HG03354 (cell line): ENCODE measurements around the gene LRRC71.

Source experiments
- ATAC-seq: cut with Tn5 transposase; IDR thresholded peaks from one replicate; pipeline ENCODE4 v1.9.1; 2021; ENCODE audit warnings: mild to moderate bottlenecking; ENCODE audit not compliant: unreplicated experiment, poor library complexity, severe bottlenecking

The LRRC71 gene

DNA sequence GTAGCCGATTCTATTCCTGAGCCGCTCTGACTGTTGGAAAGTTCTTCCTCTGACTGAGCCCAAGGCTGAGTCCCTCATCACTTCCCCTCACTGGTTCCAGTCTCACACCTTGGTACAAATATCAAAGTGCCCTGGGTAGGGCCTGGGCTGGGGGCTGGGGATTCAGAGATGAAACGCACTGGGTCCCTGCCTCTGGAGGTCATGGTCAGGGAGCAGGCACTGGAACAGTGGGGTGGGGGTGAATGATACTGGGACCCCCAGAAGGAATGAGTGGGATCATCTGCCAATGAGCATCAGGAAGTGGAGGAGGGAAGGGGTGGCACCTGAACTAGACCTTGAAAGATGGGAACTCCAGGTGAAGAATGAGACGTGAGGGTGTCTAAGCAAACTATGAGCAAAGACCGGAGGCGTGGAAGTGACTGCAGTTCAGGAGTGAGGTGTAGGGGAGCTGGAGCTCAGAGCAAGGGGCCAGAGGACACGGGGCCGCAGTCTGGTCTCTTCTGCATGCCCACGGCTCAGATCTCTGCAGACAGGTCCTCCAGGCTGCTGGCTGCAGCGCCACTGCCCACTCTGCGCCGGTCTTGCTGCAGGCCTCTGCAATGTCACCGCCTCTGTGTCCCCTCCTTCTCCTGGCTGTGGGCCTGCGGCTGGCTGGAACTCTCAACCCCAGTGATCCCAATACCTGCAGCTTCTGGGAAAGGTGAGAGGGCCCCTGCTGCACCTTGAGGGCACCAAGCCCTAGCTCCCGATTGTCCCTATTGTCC lies 16.9 kb upstream of the LRRC71 start:
- no peak for ATAC-seq

DNA sequence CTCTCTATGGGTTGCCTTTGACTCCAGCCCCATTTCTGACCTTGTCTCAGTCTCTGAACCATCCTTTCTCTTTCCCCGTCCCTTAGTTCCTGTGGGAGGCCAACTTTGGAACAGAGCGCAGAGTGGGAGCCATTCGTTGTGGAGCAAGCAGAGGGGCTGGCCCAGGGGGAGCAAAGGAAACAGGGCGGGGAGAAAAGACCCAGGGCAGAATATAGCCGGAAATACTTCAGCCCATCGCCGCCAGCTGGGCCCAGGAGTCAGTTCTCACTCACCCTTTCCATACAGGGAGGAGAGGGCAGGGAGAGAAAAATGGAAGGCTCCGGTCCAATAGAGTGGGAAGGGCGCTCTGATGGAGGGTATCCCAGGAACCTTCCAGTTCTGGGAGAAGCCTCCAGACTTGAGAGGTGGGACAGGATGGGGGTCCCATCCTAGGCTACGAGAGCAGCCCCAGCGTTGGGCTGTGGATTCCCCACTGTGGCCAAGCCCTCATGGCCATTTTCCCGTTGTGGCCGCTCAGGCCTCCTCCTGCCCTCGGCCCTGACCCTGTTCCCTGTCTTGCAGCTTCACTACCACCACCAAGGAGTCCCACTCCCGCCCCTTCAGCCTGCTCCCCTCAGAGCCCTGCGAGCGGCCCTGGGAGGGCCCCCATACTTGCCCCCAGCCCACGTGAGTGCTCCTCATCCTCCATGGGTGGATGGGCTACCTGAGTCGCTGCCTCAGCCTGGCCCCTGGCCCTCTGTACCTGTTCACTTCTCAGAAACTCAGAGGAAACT lies 16.1 kb upstream of the LRRC71 start:
- no peak for ATAC-seq

GRCh38 chr1:156905176-156905575 lies 15.3 kb upstream of the LRRC71 start:
- no peak for ATAC-seq

DNA sequence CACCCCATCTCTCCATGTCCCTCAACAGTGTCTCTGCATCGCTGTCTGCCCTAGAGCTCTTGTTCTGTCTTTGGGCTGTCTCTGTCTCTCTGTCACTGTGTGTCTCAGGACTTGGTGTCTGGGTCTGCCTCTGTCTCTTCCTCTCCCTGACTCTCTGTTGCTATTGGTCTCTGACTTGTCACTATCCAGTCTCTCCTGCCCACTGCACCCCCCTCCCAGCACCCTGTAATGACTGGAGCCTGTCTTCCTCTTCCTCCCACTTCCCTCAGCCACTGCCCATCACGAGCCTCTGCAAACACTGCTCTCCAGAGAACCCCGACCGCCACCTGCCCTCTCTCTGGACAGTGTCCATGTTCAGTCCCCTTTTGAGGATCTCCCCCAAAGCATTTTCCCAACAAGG lies 14.8 kb upstream of the LRRC71 start:
- no peak for ATAC-seq

- ATAC-seq = no peak
Measured at GRCh38 chr1:156906206-156906906, 14.1 kb upstream of the LRRC71 start.

GRCh38 chr1:156908541-156908940 lies 11.9 kb upstream of the LRRC71 start:
- no peak for ATAC-seq

GRCh38 chr1:156908955-156909354 lies 11.5 kb upstream of the LRRC71 start:
- ATAC-seq = no peak

DNA sequence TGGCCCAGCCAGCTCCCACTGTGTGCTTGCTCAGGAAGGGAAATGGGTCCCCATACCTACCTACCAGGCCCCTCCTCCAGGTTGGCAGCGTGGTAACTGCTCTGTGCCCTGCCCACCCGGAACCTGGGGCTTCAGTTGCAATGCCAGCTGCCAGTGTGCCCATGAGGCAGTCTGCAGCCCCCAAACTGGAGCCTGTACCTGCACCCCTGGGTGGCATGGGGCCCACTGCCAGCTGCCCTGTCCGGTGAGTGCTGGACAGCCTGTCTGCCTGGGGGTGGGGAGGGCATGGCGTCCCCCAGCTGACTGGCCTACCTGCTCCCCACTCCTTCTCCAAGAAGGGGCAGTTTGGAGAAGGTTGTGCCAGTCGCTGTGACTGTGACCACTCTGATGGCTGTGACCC lies 10.8 kb upstream of the LRRC71 start:
- ATAC-seq = no peak

- ATAC-seq = no peak
Measured at GRCh38 chr1:156910309-156910782, 10.1 kb upstream of the LRRC71 start.

DNA sequence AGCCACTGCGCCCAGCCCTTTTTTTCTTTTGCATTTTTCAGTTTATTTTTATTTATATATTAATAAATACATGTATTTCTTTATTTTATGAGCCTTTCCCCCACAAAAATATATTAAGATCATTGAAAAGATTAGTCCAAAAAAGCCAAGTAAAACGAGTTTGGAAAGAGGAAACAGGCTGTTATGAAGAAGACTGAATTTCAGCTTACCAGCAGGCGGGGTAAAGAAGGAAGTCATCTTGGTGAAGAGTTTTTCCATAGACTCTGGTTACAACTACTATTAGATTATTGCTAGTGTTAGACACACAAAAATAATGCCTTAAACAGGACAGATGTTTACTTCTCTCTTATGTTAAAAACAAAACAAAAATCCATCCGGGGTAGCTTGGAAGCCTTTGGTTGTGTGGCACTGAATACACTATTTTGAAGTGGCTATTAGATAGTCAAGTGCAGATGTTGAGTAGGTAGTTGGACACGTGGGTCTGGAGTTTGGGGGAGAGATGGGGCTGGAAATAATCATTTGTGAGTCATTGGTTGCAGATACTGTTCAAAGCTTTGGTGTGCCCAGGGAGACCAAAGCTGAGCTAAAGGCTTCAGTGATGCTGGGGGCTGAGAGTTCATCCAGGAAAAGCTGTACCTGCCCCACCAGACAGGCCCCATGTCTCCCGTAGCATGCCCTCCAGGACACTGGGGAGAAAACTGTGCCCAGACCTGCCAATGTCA lies 8.7 kb upstream of the LRRC71 start:
- no peak for ATAC-seq

- no peak for ATAC-seq
Measured at GRCh38 chr1:156912310-156912709, 8.1 kb upstream of the LRRC71 start.

GRCh38 chr1:156912861-156913808 lies 7.3 kb upstream of the LRRC71 start:
- ATAC-seq = no peak

GRCh38 chr1:156913809-156914387 lies 6.5 kb upstream of the LRRC71 start:
- ATAC-seq = no peak

DNA sequence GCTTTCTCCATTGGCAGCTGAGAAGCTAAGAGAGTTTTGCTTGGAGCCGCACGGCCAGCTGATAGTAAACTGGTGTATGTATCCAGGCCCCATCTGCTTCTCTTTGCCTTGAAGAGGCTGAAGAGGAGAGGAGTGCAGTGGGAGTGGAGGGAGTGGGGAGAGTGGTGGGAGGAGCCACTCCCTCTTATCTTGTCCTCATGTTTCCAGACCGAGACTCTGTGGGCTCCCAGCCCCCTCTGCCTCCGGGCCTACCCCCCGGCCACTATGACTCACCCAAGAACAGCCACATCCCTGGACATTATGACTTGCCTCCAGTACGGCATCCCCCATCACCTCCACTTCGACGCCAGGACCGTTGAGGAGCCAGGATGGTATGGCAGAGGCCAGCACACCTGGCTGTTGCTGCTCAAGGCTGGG lies 6.0 kb upstream of the LRRC71 start:
- no peak for ATAC-seq

- no peak for ATAC-seq
Measured at GRCh38 chr1:156921053-156921529, 659 bp downstream of the LRRC71 start.

DNA sequence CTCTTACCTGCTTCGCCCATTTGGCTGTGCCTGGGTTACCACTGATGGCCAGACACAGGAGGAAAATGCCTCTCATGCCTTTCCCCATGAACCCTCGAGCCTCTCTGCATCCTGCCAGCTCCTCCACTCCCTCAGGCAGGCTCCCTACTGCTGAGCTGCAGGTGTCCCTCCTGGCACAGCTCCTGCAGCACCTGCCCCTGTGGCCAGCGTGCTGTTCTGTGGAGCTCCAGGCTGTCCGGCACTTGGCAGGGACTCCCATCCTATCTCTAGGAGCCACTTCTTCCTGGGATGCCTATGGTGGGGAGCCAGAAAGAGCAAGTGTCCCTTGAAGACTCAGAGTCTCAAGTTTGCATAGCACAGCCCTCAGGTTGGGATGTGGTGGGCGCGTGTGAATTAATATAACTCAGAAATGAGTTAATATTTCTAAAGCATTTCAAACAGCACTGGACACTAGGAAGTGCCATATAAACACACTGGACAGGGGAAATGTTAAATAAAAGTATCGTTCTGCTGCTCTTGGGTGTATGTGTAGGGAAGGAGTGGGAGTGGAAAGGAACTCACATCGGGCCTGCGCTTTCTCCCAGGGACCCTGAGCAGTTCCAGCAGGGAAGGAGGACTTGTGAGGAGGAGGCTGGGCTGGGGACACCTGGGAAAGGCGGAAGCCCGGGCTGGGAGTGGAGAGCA lies 2.7 kb downstream of the LRRC71 start:
- no peak for ATAC-seq

DNA sequence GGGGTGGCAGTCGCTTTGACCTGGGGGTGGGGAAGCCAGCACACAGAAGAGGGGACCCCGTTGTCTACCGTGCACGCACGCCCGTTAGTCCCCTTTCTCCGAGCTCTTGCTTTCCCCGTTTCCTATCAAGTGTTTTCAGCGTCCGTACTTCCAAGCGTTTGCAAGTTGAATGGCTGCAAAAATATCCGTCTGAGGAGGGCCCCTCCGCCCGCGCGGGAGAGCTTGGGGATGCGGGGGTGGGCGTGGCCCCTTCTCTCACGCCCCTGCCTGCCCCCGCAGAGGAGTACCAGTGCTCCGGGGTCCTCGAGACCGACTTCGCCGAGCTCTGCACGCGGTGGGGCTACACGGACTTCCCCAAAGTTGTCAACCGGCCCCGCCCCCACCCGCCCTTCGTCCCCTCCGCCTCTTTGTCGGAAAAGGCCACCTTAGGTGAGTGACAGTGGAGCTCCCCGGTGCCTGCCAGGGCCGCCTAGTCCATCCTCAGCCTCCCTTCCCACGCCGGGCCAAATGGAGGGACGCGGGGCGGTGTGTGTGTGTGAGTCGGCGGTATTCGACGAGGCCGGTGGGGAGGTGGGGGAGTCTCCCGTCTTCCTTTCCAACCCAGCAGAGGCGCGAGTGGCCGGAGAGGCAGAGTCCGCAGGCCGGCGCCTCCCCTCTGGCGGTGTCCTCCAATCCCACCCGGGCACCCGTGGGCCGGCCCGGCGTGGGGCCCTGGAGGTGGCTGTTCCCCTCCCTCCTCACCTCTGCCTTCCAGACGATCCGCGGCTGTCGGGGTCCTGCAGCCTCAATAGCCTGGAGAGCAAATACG lies 3.4 kb downstream of the LRRC71 start:
- ATAC-seq = no peak
